Pancreas (tissue), 10 donors: ENCODE data around the gene AGBL4. TPM values are rescaled to one million over a fixed set of nuclear protein-coding genes. Genes with fewer than 3 reads are reported as not detected.

Experiments
- ATAC-seq, 4 donors: fragments of 200-7000 bp; cut with Tn5 transposase; one replicate each; pipeline versions ENCODE4 v1.8.0 to v1.9.1; 2020; ENCODE audit warnings: mild to moderate bottlenecking in 4 of 4, moderate library complexity in 4 of 4
- DNase-seq, 6 donors: peaks; one replicate each; pipeline ENCODE4 v3.0.0-alpha.2; 2020
- FAIRE-seq: peaks from 2 replicates; lab custom pipeline; 2012; peaks lifted over from hg19 to GRCh38; lab: Jason Lieb, UNC
- H3K27ac ChIP-seq, 4 donors: fragments of 200-600 bp; sonication (generic); 1 replicate in 3 of 4; 2 replicates in 1 of 4; pipeline versions ENCODE4 v1.5.0 to v1.8.0; 2020
- H3K27me3 ChIP-seq, 4 donors: fragments of 200-600 bp; one replicate each; pipeline ENCODE4 v1.8.0; 2021
- H3K36me3 ChIP-seq, 3 donors: fragments of 200-600 bp; sonication (generic) in 1 of 3; one replicate each; pipeline versions ENCODE4 v1.5.0 to v1.8.0; 2020 to 2021
- H3K4me1 ChIP-seq, 3 donors: fragments of 200-600 bp; one replicate each; pipeline ENCODE4 v1.8.0; 2021
- H3K4me3 ChIP-seq, 4 donors: fragments of 200-600 bp; sonication (generic) in 2 of 4; one replicate each; pipeline versions ENCODE4 v1.5.0 to v1.8.0; 2020 to 2021
- H3K9me3 ChIP-seq, 4 donors: fragments of 200-600 bp; one replicate each; pipeline ENCODE4 v1.8.0; 2021
- CTCF ChIP-seq, 4 donors: fragments of 200-600 bp; sonication (generic) in 3 of 4; IDR thresholded peaks; one replicate each; pipeline versions ENCODE4 v1.5.0 to v1.8.0; 2021; ENCODE audit warnings: antibody characterized with exemption in 4 of 4
- WGBS, 2 donors: extraction: QIAGEN DNeasy Blood & Tissue Kit; methylation state at CpG; one replicate each; pipeline ENCODE4 v1.1.7; 2013; 5-methylcytosine and 5-hydroxymethylcytosine counted together
- intact Hi-C, 3 donors: fragments of 100-400 bp; cut with DNase I; formaldehyde crosslinking; loops; one replicate each; pipeline versions ENCODE4 v1.11.1 to v1.14.2; 2022
- polyA plus RNA-seq, 2 donors: library from polyadenylated mRNA; stranded (reverse); fragments of 200-250 nt; gene quantifications; one replicate each; pipeline ENCODE4 v1.2.3, GENCODE V29; 2013
- total RNA-seq, 6 donors: library from RNA; stranded (reverse); fragmentation: NEBNext Ultra II Directional in 4 of 6; extraction: Animal tissue kit (Norgen Biotek cat#: 25700) in 4 of 6; gene quantifications; one replicate each; pipeline versions ENCODE4 v1.2.1 to v1.2.4, GENCODE V29; 2021 to 2023
- donor health status: healthy with polysubstance abuse.
- donor health status: DM: no; HTN: no; CAD: no; lungs with moderate emphysema.
- donor health status: DM: no; HTN: no; CAD: no.
- donor health status: control.
- donor health status: control.
- donor health status: Bipolar disorder and iron deficiency.
- donor health status: DM: yes; HTN: yes; CAD: no.
- donor health status: DM: no; HTN: no; CAD: no.
- donor health status: DM: no; HTN: no; CAD: no.
- donor health status: DM: yes; HTN: yes; CAD: no.

The AGBL4 gene
- total and polyA plus RNA-seq, 8 donors, result 0.15 to 1.2 (median 0.59) TPM

GRCh38 chr1:48693180-48693579 is 1330.6 kb downstream of the AGBL4 start:
- H3K4me3 ChIP-seq, result no peak overlapping the region
- no peaks in the 10 kb centered on the region for H3K9me3 ChIP-seq
- WGBS, 2 donors, result 30 to 42% methylated on average over 11 of the region's 11 CpGs
- no peak overlapping the region for H3K27ac ChIP-seq
- TF ChIP-seq CTCF (IDR thresholded peaks at IDR 0.05), result no peak
- H3K27me3 ChIP-seq, result no peaks in the 10 kb centered on the region
- no peak for ATAC-seq
- intact Hi-C loops, result no loop called here
- no peaks in the 10 kb centered on the region for H3K36me3 ChIP-seq
- DNase-seq, result no peak
- no peak for FAIRE-seq
- no peaks in the 10 kb centered on the region for H3K4me1 ChIP-seq

- no peak for DNase-seq
- intact Hi-C loops, result no loop called here
- no peak for ATAC-seq
- H3K27me3 ChIP-seq, result no peaks in the 10 kb centered on the region
- no peak overlapping the region for H3K27ac ChIP-seq
- no peaks in the 10 kb centered on the region for H3K4me1 ChIP-seq
- no peaks in the 10 kb centered on the region for H3K9me3 ChIP-seq
- no peak for FAIRE-seq
- 61 to 62% methylated on average over 9 of the region's 9 CpGs for WGBS, 2 donors
- no peak for TF ChIP-seq CTCF (IDR thresholded peaks at IDR 0.05)
- no peak overlapping the region for H3K4me3 ChIP-seq
- no peaks in the 10 kb centered on the region for H3K36me3 ChIP-seq
Measured at GRCh38 chr1:48692235-48692634, 1331.5 kb downstream of the AGBL4 start.

GRCh38 chr1:48691429-48692001 is 1332.2 kb downstream of the AGBL4 start:
- Histone ChIP-seq H3K36me3 (no peaks in the 10 kb centered on the region), H3K4me1 (no peaks in the 10 kb centered on the region), H3K4me3 (no peak overlapping the region), H3K27me3 (no peaks in the 10 kb centered on the region), H3K27ac (no peak overlapping the region), H3K9me3 (no peaks in the 10 kb centered on the region)
- no peak for DNase-seq
- no peak for TF ChIP-seq CTCF (IDR thresholded peaks at IDR 0.05)
- intact Hi-C loops, result no loop called here
- FAIRE-seq, result no peak
- ATAC-seq, result no peak
- WGBS, 2 donors, result 72 to 75% methylated on average over 5 of the region's 5 CpGs

- FAIRE-seq, result no peak
- no peak for DNase-seq
- H3K36me3 ChIP-seq, result no peaks in the 10 kb centered on the region
- no peaks in the 10 kb centered on the region for H3K9me3 ChIP-seq
- H3K27me3 ChIP-seq, result no peaks in the 10 kb centered on the region
- no peak for TF ChIP-seq CTCF (IDR thresholded peaks at IDR 0.05)
- intact Hi-C loops, result no loop called here
- no peak overlapping the region for H3K4me3 ChIP-seq
- no peak overlapping the region for H3K27ac ChIP-seq
- H3K4me1 ChIP-seq, result no peaks in the 10 kb centered on the region
- no peak for ATAC-seq
- 58 to 64% methylated on average over 3 of the region's 3 CpGs for WGBS, 2 donors
Measured at GRCh38 chr1:48688102-48688760, 1335.5 kb downstream of the AGBL4 start.
